ENCODE measurements around the gene ABCF1.
"Not testable (repeated sequence)": the region's sequence is repeated elsewhere in the genome, so short reads cannot be mapped to it uniquely, and the experiment has no call there.

ABCF1 gene

GRCh38 chr6:30572148-30572547 is 906 bp downstream of the ABCF1 start:
- Mint-ChIP-seq H3K4me3 (peak overlapping the region; percentile 91), H3K27ac (peak overlapping the region; percentile 98), H3K36me3 (ENCODE audit: low read depth) (peaks cover 36% of the 10 kb centered on the region), H3K9me3 (no peaks in the 10 kb centered on the region), H3K27me3 (no peaks in the 10 kb centered on the region), H3K4me1 (peaks cover 77% of the 10 kb centered on the region)
- DNase-seq, result no peak
- no peak for ATAC-seq

GRCh38 chr6:30573113-30573512 is 1.9 kb downstream of the ABCF1 start:
- Mint-ChIP-seq H3K4me3 (peak overlapping the region; percentile 91), H3K27ac (peak overlapping the region; percentile 34), H3K4me1 (peaks cover 80% of the 10 kb centered on the region), H3K36me3 (ENCODE audit: low read depth) (peaks cover 45% of the 10 kb centered on the region), H3K9me3 (no peaks in the 10 kb centered on the region), H3K27me3 (no peaks in the 10 kb centered on the region)
- no peak for DNase-seq
- no peak for ATAC-seq

GRCh38 chr6:30578051-30578450 is 6.8 kb downstream of the ABCF1 start:
- DNase-seq (no peak), ATAC-seq (peak; percentile 61)
- Mint-ChIP-seq H3K4me1 (peaks cover 43% of the 10 kb centered on the region), H3K4me3 (no peak overlapping the region), H3K9me3 (no peaks in the 10 kb centered on the region), H3K27ac (peak overlapping the region; percentile 82), H3K36me3 (ENCODE audit: low read depth) (peaks cover 71% of the 10 kb centered on the region), H3K27me3 (no peaks in the 10 kb centered on the region)

- H3K9me3 Mint-ChIP-seq, result no peaks in the 10 kb centered on the region
- peaks cover 72% of the 10 kb centered on the region for H3K36me3 Mint-ChIP-seq (ENCODE audit: low read depth)
- DNase-seq, result no peak
- ATAC-seq, result no peak
- no peak overlapping the region for H3K27ac Mint-ChIP-seq
- peaks cover 1% of the 10 kb centered on the region for H3K4me1 Mint-ChIP-seq
- no peaks in the 10 kb centered on the region for H3K27me3 Mint-ChIP-seq
- no peak overlapping the region for H3K4me3 Mint-ChIP-seq
Observed at GRCh38 chr6:30583921-30584320, 12.7 kb downstream of the ABCF1 start.

GRCh38 chr6:30589754-30590358 is 18.6 kb downstream of the ABCF1 start:
- H3K27me3 Mint-ChIP-seq, result no peaks in the 10 kb centered on the region
- H3K9me3 Mint-ChIP-seq, result no peaks in the 10 kb centered on the region
- no peak overlapping the region for H3K27ac Mint-ChIP-seq
- peaks cover 62% of the 10 kb centered on the region for H3K36me3 Mint-ChIP-seq (ENCODE audit: low read depth)
- H3K4me3 Mint-ChIP-seq, result no peak overlapping the region
- no peak for DNase-seq
- H3K4me1 Mint-ChIP-seq, result peaks cover 2% of the 10 kb centered on the region
- ATAC-seq, result no peak

- no peaks in the 10 kb centered on the region for H3K9me3 Mint-ChIP-seq
- peaks cover 2% of the 10 kb centered on the region for H3K4me1 Mint-ChIP-seq
- no peak overlapping the region for H3K4me3 Mint-ChIP-seq
- peak overlapping the region; percentile 28 for H3K27ac Mint-ChIP-seq
- H3K27me3 Mint-ChIP-seq, result no peaks in the 10 kb centered on the region
- peaks cover 59% of the 10 kb centered on the region for H3K36me3 Mint-ChIP-seq (ENCODE audit: low read depth)
- ATAC-seq (no peak), DNase-seq (no peak)
Observed at GRCh38 chr6:30590509-30590908, 19.3 kb downstream of the ABCF1 start.

- peak overlapping the region; percentile 28 for H3K27ac Mint-ChIP-seq
- H3K9me3 Mint-ChIP-seq, result no peaks in the 10 kb centered on the region
- ATAC-seq, result no peak
- H3K27me3 Mint-ChIP-seq, result no peaks in the 10 kb centered on the region
- DNase-seq, result no peak
- H3K4me3 Mint-ChIP-seq, result no peak overlapping the region
- H3K36me3 Mint-ChIP-seq (ENCODE audit: low read depth), result peaks cover 58% of the 10 kb centered on the region
- peaks cover 2% of the 10 kb centered on the region for H3K4me1 Mint-ChIP-seq
Observed at GRCh38 chr6:30591008-30591407, 19.8 kb downstream of the ABCF1 start.

- no peak for ATAC-seq
- no peaks in the 10 kb centered on the region for H3K27me3 Mint-ChIP-seq
- peak overlapping the region; percentile 34 for H3K27ac Mint-ChIP-seq
- peaks cover 53% of the 10 kb centered on the region for H3K36me3 Mint-ChIP-seq (ENCODE audit: low read depth)
- H3K4me1 Mint-ChIP-seq, result peaks cover 6% of the 10 kb centered on the region
- H3K9me3 Mint-ChIP-seq, result no peaks in the 10 kb centered on the region
- no peak overlapping the region for H3K4me3 Mint-ChIP-seq
- DNase-seq, result no peak
Observed at GRCh38 chr6:30592287-30592686, 21.0 kb downstream of the ABCF1 start.

GRCh38 chr6:30597315-30598144 is 26.3 kb downstream of the ABCF1 start:
- not testable (repeated sequence) for H3K9me3 Mint-ChIP-seq, H3K27me3 Mint-ChIP-seq, H3K4me3 Mint-ChIP-seq
- Mint-ChIP-seq H3K36me3 (ENCODE audit: low read depth) (peaks cover 38% of the 10 kb centered on the region), H3K4me1 (peaks cover 11% of the 10 kb centered on the region), H3K27ac (peak overlapping the region; percentile 2)
- ATAC-seq (peak; percentile 85), DNase-seq (peak; percentile 83)

GRCh38 chr6:30598912-30599624 is 27.8 kb downstream of the ABCF1 start:
- Mint-ChIP-seq H3K27me3 (no peaks in the 10 kb centered on the region), H3K4me1 (peaks cover 17% of the 10 kb centered on the region), H3K4me3 (no peak overlapping the region), H3K9me3 (no peaks in the 10 kb centered on the region), H3K27ac (no peak overlapping the region), H3K36me3 (ENCODE audit: low read depth) (peaks cover 45% of the 10 kb centered on the region)
- DNase-seq (no peak), ATAC-seq (no peak)

- Mint-ChIP-seq H3K4me1 (peaks cover 17% of the 10 kb centered on the region), H3K4me3 (no peak overlapping the region), H3K9me3 (no peaks in the 10 kb centered on the region), H3K36me3 (ENCODE audit: low read depth) (peaks cover 50% of the 10 kb centered on the region), H3K27me3 (no peaks in the 10 kb centered on the region), H3K27ac (no peak overlapping the region)
- ATAC-seq (no peak), DNase-seq (no peak)
Observed at GRCh38 chr6:30599625-30600324, 28.5 kb downstream of the ABCF1 start.

GRCh38 chr6:30600451-30600961 is 29.3 kb downstream of the ABCF1 start:
- Mint-ChIP-seq H3K4me1 (peaks cover 17% of the 10 kb centered on the region), H3K27me3 (no peaks in the 10 kb centered on the region), H3K27ac (no peak overlapping the region), H3K36me3 (ENCODE audit: low read depth) (peaks cover 55% of the 10 kb centered on the region), H3K9me3 (no peaks in the 10 kb centered on the region), H3K4me3 (no peak overlapping the region)
- DNase-seq, result no peak
- ATAC-seq, result no peak

- no peak for ATAC-seq
- H3K4me3 Mint-ChIP-seq, result no peak overlapping the region
- no peak for DNase-seq
- no peaks in the 10 kb centered on the region for H3K27me3 Mint-ChIP-seq
- H3K36me3 Mint-ChIP-seq (ENCODE audit: low read depth), result peaks cover 62% of the 10 kb centered on the region
- H3K27ac Mint-ChIP-seq, result peak overlapping the region; percentile 65
- H3K9me3 Mint-ChIP-seq, result no peaks in the 10 kb centered on the region
- peaks cover 19% of the 10 kb centered on the region for H3K4me1 Mint-ChIP-seq
Observed at GRCh38 chr6:30601436-30601814, 30.2 kb downstream of the ABCF1 start.

Data from activated naive CD8-positive, alpha-beta T cell treated with anti-CD3 and anti-CD28 coated beads, Interleukin-2, amount 50 U/mL, for 24 hours (primary cell).